IMR-90 (cell line): ENCODE measurements around the gene LRP1B. TPM values are rescaled to one million over a fixed set of nuclear protein-coding genes. Genes with fewer than 3 reads are reported as not detected.
A peak's percentile ranks its signal among the peaks of the same experiment; 100 is the strongest.

Experiments
- ATAC-seq: fragments of 200-7000 bp; cut with Tn5 transposase; 2 replicates; pipeline ENCODE4 v1.9.1; 2020; ENCODE audit warnings: low read depth, mild to moderate bottlenecking, moderate library complexity
- BruUV-seq: library from RNA; stranded (reverse); fragments of 400-500 nt; replicated peaks from 2 replicates; lab custom pipeline; 2021; lab: Mats Ljungman, UMichigan
- CTCF ChIA-PET: fragments of 300-600 bp; formaldehyde crosslinking; extraction: SDS; loops from one replicate; lab custom pipeline; 2021; ENCODE audit warnings: antibody characterized with exemption; lab: Yijun Ruan, JAX
- POLR2A ChIA-PET: fragments of 300-600 bp; sonication (Branson Sonifier 250); formaldehyde crosslinking; loops from one replicate; lab custom pipeline; 2022; ENCODE audit warnings: antibody characterized with exemption; ENCODE audit not compliant: unreplicated experiment; lab: Charles Lee
- DNase-seq: peaks from one replicate; pipeline ENCODE4 v3.0.0; 2013
- H2AFZ ChIP-seq: replicated peaks from 2 replicates; pipeline ENCODE3; 2013; ENCODE audit warnings: low read length, mild to moderate bottlenecking; ENCODE audit not compliant: poor library complexity
- H2AK5ac ChIP-seq: 2 replicates; pipeline ENCODE4 v1.6.1; 2013; ENCODE audit warnings: low read depth, low read length, inconsistent platforms
- H2AK9ac ChIP-seq: replicated peaks from 2 replicates; pipeline ENCODE3; 2013; ENCODE audit warnings: mild to moderate bottlenecking, low read depth, low read length, moderate library complexity; ENCODE audit not compliant: poor library complexity
- H2BK120ac ChIP-seq: 2 replicates; pipeline ENCODE4 v1.6.1; 2013; ENCODE audit warnings: low read depth, low read length, inconsistent platforms
- H2BK15ac ChIP-seq: 3 replicates; pipeline ENCODE4 v1.6.1; 2013; ENCODE audit warnings: low read depth, low read length, inconsistent platforms
- H2BK20ac ChIP-seq: 2 replicates; pipeline ENCODE4 v1.6.1; 2013; ENCODE audit warnings: low read depth, mild to moderate bottlenecking, inconsistent platforms, low read length, moderate library complexity
- H2BK5ac ChIP-seq: 2 replicates; pipeline ENCODE4 v1.6.1; 2013; ENCODE audit warnings: mild to moderate bottlenecking, low read depth, low read length, inconsistent platforms; ENCODE audit not compliant: poor library complexity, severe bottlenecking
- H3K14ac ChIP-seq: replicated peaks from 2 replicates; pipeline ENCODE4 v1.6.1; 2013; ENCODE audit warnings: low read depth, low read length, inconsistent platforms
- H3K18ac ChIP-seq: 2 replicates; pipeline ENCODE4 v1.6.1; 2013; ENCODE audit warnings: low read depth, low read length, control low read depth
- H3K23ac ChIP-seq: 2 replicates; pipeline ENCODE4 v1.6.1; 2013; ENCODE audit warnings: low read depth, low read length, inconsistent platforms
- H3K27ac ChIP-seq: 2 replicates; pipeline ENCODE4 v1.5.1; 2013; ENCODE audit warnings: mild to moderate bottlenecking, control low read depth, low read length; ENCODE audit not compliant: insufficient read depth
- H3K27me3 ChIP-seq: 2 replicates; pipeline ENCODE4 v1.6.1; 2013; ENCODE audit warnings: low read length; ENCODE audit not compliant: control insufficient read depth, insufficient read depth
- H3K36me3 ChIP-seq: 2 replicates; pipeline ENCODE4 v1.6.1; 2013; ENCODE audit warnings: low read length, mixed read lengths; ENCODE audit not compliant: control insufficient read depth, insufficient read depth
- H3K4ac ChIP-seq: 2 replicates; pipeline ENCODE4 v1.6.1; 2013; ENCODE audit warnings: low read depth, low read length, inconsistent platforms
- H3K4me1 ChIP-seq: 2 replicates; pipeline ENCODE4 v1.6.1; 2013; ENCODE audit warnings: low read length, mixed read lengths; ENCODE audit not compliant: control insufficient read depth, insufficient read depth
- H3K4me2 ChIP-seq: 2 replicates; pipeline ENCODE4 v1.6.1; 2013; ENCODE audit warnings: low read depth, mild to moderate bottlenecking, control low read depth, low read length, moderate library complexity
- H3K4me3 ChIP-seq: 2 replicates; pipeline ENCODE4 v1.5.1; 2013; ENCODE audit warnings: low read depth, mild to moderate bottlenecking, control low read depth, low read length, moderate library complexity; ENCODE audit not compliant: insufficient read depth
- H3K56ac ChIP-seq: 2 replicates; pipeline ENCODE4 v1.6.1; 2013; ENCODE audit warnings: low read length, inconsistent platforms; ENCODE audit not compliant: insufficient read depth; ENCODE audit errors: extremely low read depth
- H3K79me1 ChIP-seq, 2 experiments: 2 replicates each; pipeline ENCODE4 v1.6.1; 2013; ENCODE audit warnings: low read length in 2 of 2, inconsistent platforms in 1 of 2, low read depth in 1 of 2
- H3K9ac ChIP-seq: 2 replicates; pipeline ENCODE4 v1.6.1; 2013; ENCODE audit warnings: low read depth, low read length, control low read depth
- H3K9me1 ChIP-seq: 2 replicates; pipeline ENCODE4 v1.6.1; 2013; ENCODE audit warnings: low read length, inconsistent platforms; ENCODE audit not compliant: insufficient read depth
- H3K9me3 ChIP-seq: 2 replicates; pipeline ENCODE4 v1.6.1; 2013; ENCODE audit warnings: low read length; ENCODE audit not compliant: control insufficient read depth, insufficient read depth
- H4K20me1 ChIP-seq: 2 replicates; pipeline ENCODE4 v1.6.1; 2013; ENCODE audit warnings: low read length, inconsistent platforms; ENCODE audit not compliant: insufficient read depth
- H4K5ac ChIP-seq: 2 replicates; pipeline ENCODE4 v1.6.1; 2013; ENCODE audit warnings: mild to moderate bottlenecking, low read depth, low read length, control low read depth
- H4K8ac ChIP-seq, 2 experiments: 2 replicates each; pipeline ENCODE4 v1.6.1; 2013; ENCODE audit warnings: low read depth in 2 of 2, low read length in 2 of 2, control low read depth in 1 of 2, inconsistent platforms in 1 of 2
- H4K91ac ChIP-seq: 2 replicates; pipeline ENCODE4 v1.6.1; 2013; ENCODE audit warnings: low read depth, low read length, inconsistent platforms; ENCODE audit not compliant: insufficient read depth
- MAFK ChIP-seq: IDR thresholded peaks from 2 replicates; pipeline ENCODE4 v1.6.1; 2012; ENCODE audit warnings: low read depth, low read length, improper control_type of control experiment
- MXI1 ChIP-seq: IDR thresholded peaks from 2 replicates; pipeline ENCODE4 v1.6.1; 2012; ENCODE audit warnings: low read depth, mild to moderate bottlenecking, low read length, moderate library complexity, borderline replicate concordance
- dilution Hi-C: fragments of 300-500 bp; cut with HindIII; formaldehyde crosslinking; loops from one replicate; pipeline ENCODE4 v1.14.3; 2018; ENCODE audit warnings: low sequenced_read_pairs; ENCODE audit not compliant: unreplicated experiment
- in situ Hi-C: fragments of 300-500 bp; cut with MboI; formaldehyde crosslinking; loops from 3 replicates; pipeline ENCODE4 v1.14.3; 2019; ENCODE audit warnings: low sequenced_read_pairs, inconsistent platforms, mixed read lengths
- intact Hi-C: fragments of 100-400 bp; cut with micrococcal nuclease; formaldehyde crosslinking; loops from 2 replicates; pipeline ENCODE4 v1.10.0; 2022
- polyA plus RNA-seq, 3 experiments: library from polyadenylated mRNA; depleted of rRNA; stranded (reverse); fragments of >200 nt; gene quantifications; 2 replicates each; pipeline ENCODE4 v1.2.3, GENCODE V29; 2012; ENCODE audit warnings: low replicate concordance in 1 of 3
- total RNA-seq: library from RNA; depleted of rRNA; stranded (reverse); fragments of >200 nt; gene quantifications from 2 replicates; pipeline ENCODE4 v1.2.3, GENCODE V29; 2012

Gene LRP1B
- total and polyA plus RNA-seq, 2 of the 4 experiments (the other 2 are of a cell fraction) = under 0.01 to 0.02 TPM

- no peak overlapping the region for H3K27ac ChIP-seq
- no peaks in the 10 kb centered on the region for H4K20me1 ChIP-seq
- no peak overlapping the region for H4K91ac ChIP-seq
- H2AK5ac ChIP-seq = no peak overlapping the region
- H3K4me3 ChIP-seq = no peak overlapping the region
- H3K56ac ChIP-seq = no peak overlapping the region
- no peak overlapping the region for H2BK120ac ChIP-seq
- DNase-seq (no peak), ATAC-seq (no peak)
- no peak overlapping the region for H3K9ac ChIP-seq
- H3K79me1 ChIP-seq = no peaks in the 10 kb centered on the region
- no peak overlapping the region for H2BK20ac ChIP-seq
- H3K4me2 ChIP-seq = no peak overlapping the region
- no TSS peak for BruUV-seq
- H2AK9ac ChIP-seq = no peak overlapping the region
- H3K36me3 ChIP-seq = no peaks in the 10 kb centered on the region
- no peak overlapping the region for H3K18ac ChIP-seq
- no peak overlapping the region for H2AFZ ChIP-seq
- no peak overlapping the region for H3K4ac ChIP-seq
- no peaks in the 10 kb centered on the region for H3K27me3 ChIP-seq
- in situ Hi-C loops (no loop called here), dilution Hi-C loops (no loop called here), intact Hi-C loops (no loop called here)
- no peaks in the 10 kb centered on the region for H3K9me1 ChIP-seq
- no peaks in the 10 kb centered on the region for H3K9me3 ChIP-seq
- POLR2A ChIA-PET = no interaction called here
- no peak overlapping the region for H3K23ac ChIP-seq
- H4K5ac ChIP-seq = no peak overlapping the region
- H2BK15ac ChIP-seq = no peak overlapping the region
- no peaks in the 10 kb centered on the region for H3K4me1 ChIP-seq
- H3K14ac ChIP-seq = no peak overlapping the region
- no peak overlapping the region for H2BK5ac ChIP-seq
- no peak overlapping the region for H4K8ac ChIP-seq
- CTCF ChIA-PET = no interaction called here
- peak; percentile 53; the same call in 1 of the 2 replicates for TF ChIP-seq MAFK
- no peak for TF ChIP-seq MXI1
Observed at GRCh38 chr2:141306368-141306767, 824.4 kb downstream of the LRP1B start.
